HFFc6 (cell line): Measurements from ENCODE around the gene PACSIN1. TPM values are rescaled to one million over a fixed set of nuclear protein-coding genes. Genes with fewer than 3 reads are reported as not detected.

Experiments used
- DNase-seq: peaks from one replicate; pipeline ENCODE4 v3.0.0-alpha.2; 2018
- H3K27ac Mint-ChIP-seq: 2 replicates; pipeline ENCODE4 v1.8.0; 2020; ENCODE audit warnings: mild to moderate bottlenecking, mixed read lengths
- H3K27me3 Mint-ChIP-seq: 2 replicates; pipeline ENCODE4 v1.8.0; 2021; ENCODE audit warnings: mild to moderate bottlenecking, moderate library complexity, mixed read lengths; ENCODE audit not compliant: insufficient read depth
- H3K36me3 Mint-ChIP-seq: 2 replicates; pipeline ENCODE4 v1.8.0; 2021; ENCODE audit warnings: low read depth, mixed read lengths
- H3K4me1 Mint-ChIP-seq: 2 replicates; pipeline ENCODE4 v1.8.0; 2020; ENCODE audit warnings: low read depth, mixed read lengths
- H3K4me3 Mint-ChIP-seq: 2 replicates; pipeline ENCODE4 v1.8.0; 2020; ENCODE audit warnings: mild to moderate bottlenecking, moderate library complexity, mixed read lengths
- H3K9me3 Mint-ChIP-seq: 2 replicates; pipeline ENCODE4 v1.8.0; 2020; ENCODE audit warnings: mild to moderate bottlenecking, mixed read lengths
- CTCF ChIP-seq: fragments of 200-600 bp; sonication (generic); IDR thresholded peaks from 2 replicates; pipeline ENCODE4 v1.5.0; 2021; ENCODE audit warnings: antibody characterized with exemption, mild to moderate bottlenecking
- total RNA-seq, 6 experiments: library from RNA; stranded (reverse); fragmentation: NEBNext Ultra II Directional; extraction: Animal tissue kit (Norgen Biotek cat#: 25700); gene quantifications; 2 replicates in 1 of 6; 3 replicates in 5 of 6; pipeline ENCODE4 v1.2.3, GENCODE V29; 2021

PACSIN1 gene
- total RNA-seq, 6 experiments from 2014 or later: not detected

GRCh38 chr6:34528996-34529664 is 63.3 kb downstream of the PACSIN1 start:
- no peak for TF ChIP-seq CTCF
- no peak for DNase-seq
- no peaks in the 10 kb centered on the region for H3K9me3 Mint-ChIP-seq
- no peak overlapping the region for H3K4me3 Mint-ChIP-seq
- H3K36me3 Mint-ChIP-seq: no peaks in the 10 kb centered on the region
- H3K27me3 Mint-ChIP-seq: peaks cover 7% of the 10 kb centered on the region
- no peak overlapping the region for H3K27ac Mint-ChIP-seq
- H3K4me1 Mint-ChIP-seq: peaks cover 7% of the 10 kb centered on the region

GRCh38 chr6:34529665-34530327 is 63.9 kb downstream of the PACSIN1 start:
- Mint-ChIP-seq H3K36me3 (no peaks in the 10 kb centered on the region), H3K9me3 (no peaks in the 10 kb centered on the region), H3K27ac (no peak overlapping the region), H3K27me3 (peaks cover 7% of the 10 kb centered on the region), H3K4me3 (no peak overlapping the region), H3K4me1 (peaks cover 7% of the 10 kb centered on the region)
- DNase-seq: no peak
- TF ChIP-seq CTCF: no peak

- H3K27me3 Mint-ChIP-seq: peaks cover 7% of the 10 kb centered on the region
- peaks cover 7% of the 10 kb centered on the region for H3K4me1 Mint-ChIP-seq
- no peak overlapping the region for H3K27ac Mint-ChIP-seq
- no peaks in the 10 kb centered on the region for H3K36me3 Mint-ChIP-seq
- no peaks in the 10 kb centered on the region for H3K9me3 Mint-ChIP-seq
- no peak for DNase-seq
- no peak for TF ChIP-seq CTCF
- H3K4me3 Mint-ChIP-seq: no peak overlapping the region
Measured at GRCh38 chr6:34530753-34531365, 65.0 kb downstream of the PACSIN1 start.

- H3K9me3 Mint-ChIP-seq: no peaks in the 10 kb centered on the region
- peaks cover 7% of the 10 kb centered on the region for H3K27me3 Mint-ChIP-seq
- no peak overlapping the region for H3K4me3 Mint-ChIP-seq
- H3K36me3 Mint-ChIP-seq: no peaks in the 10 kb centered on the region
- TF ChIP-seq CTCF: no peak
- peaks cover 7% of the 10 kb centered on the region for H3K4me1 Mint-ChIP-seq
- no peak overlapping the region for H3K27ac Mint-ChIP-seq
- no peak for DNase-seq
Measured at GRCh38 chr6:34531580-34532201, 65.8 kb downstream of the PACSIN1 start.

- Mint-ChIP-seq H3K27me3 (peaks cover 7% of the 10 kb centered on the region), H3K9me3 (no peaks in the 10 kb centered on the region), H3K4me3 (no peak overlapping the region), H3K36me3 (no peaks in the 10 kb centered on the region), H3K4me1 (peaks cover 7% of the 10 kb centered on the region), H3K27ac (no peak overlapping the region)
- no peak for DNase-seq
- no peak for TF ChIP-seq CTCF
Measured at GRCh38 chr6:34532230-34532629, 66.4 kb downstream of the PACSIN1 start.
